Measurements from ENCODE around the gene LGI1. TPM values are rescaled to one million over a fixed set of nuclear protein-coding genes. Genes with fewer than 3 reads are reported as not detected.
A peak's percentile ranks its signal among the peaks of the same experiment; 100 is the strongest.

The LGI1 gene
- total RNA-seq: not detected in 2 replicates
- polyA plus RNA-seq: 0.29 TPM in 1 of 2 replicates, not detected in the other

DNA sequence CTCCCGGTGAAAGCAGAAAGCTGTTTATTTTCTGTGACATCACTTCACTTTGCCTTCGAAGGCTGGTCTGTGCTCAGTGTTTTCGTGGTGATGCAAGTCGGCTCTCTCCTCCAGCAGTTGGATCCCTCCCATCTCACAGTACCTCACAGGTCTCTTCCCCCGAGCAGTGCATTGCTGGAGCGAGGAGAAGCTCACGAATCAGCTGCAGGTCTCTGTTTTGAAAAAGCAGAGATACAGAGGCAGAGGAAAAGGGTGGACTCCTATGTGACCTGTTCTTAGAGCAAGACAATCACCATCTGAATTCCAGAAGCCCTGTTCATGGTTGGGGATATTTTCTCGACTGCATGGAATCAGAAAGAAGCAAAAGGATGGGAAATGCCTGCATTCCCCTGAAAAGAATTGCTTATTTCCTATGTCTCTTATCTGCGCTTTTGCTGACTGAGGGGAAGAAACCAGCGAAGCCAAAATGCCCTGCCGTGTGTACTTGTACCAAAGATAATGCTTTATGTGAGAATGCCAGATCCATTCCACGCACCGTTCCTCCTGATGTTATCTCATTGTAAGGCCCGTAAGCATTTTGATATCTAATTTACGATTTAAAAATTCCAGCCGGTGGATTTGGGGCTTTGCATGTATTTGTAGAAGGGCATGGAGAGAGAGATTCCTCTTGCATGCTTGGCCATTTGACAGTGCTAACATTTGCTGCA is at the start of gene LGI1:
Gene LGI1 (plus strand): TSS at position 136 of the 707 bp plus-strand sequence. CDS start 209 bp downstream, at position 345.
- Histone ChIP-seq H3K27me3 (no peaks in the 10 kb centered on the region), H3K4me1 (ENCODE audit: low read depth) (no peaks in the 10 kb centered on the region), H3K27ac (no peak within 1 kb of the TSS), H3K36me3 (no peaks in the 10 kb centered on the region), H3K4me3 (no peak within 1 kb of the TSS), H3K9me3 (ENCODE audit: low read depth) (no peaks in the 10 kb centered on the region)
- peak in 1 of 2 donors; percentile 32 for DNase-seq (ENCODE audit: low read depth in 1 of 2, low spot score in 1 of 2)
- TF ChIP-seq, protein P1, sequence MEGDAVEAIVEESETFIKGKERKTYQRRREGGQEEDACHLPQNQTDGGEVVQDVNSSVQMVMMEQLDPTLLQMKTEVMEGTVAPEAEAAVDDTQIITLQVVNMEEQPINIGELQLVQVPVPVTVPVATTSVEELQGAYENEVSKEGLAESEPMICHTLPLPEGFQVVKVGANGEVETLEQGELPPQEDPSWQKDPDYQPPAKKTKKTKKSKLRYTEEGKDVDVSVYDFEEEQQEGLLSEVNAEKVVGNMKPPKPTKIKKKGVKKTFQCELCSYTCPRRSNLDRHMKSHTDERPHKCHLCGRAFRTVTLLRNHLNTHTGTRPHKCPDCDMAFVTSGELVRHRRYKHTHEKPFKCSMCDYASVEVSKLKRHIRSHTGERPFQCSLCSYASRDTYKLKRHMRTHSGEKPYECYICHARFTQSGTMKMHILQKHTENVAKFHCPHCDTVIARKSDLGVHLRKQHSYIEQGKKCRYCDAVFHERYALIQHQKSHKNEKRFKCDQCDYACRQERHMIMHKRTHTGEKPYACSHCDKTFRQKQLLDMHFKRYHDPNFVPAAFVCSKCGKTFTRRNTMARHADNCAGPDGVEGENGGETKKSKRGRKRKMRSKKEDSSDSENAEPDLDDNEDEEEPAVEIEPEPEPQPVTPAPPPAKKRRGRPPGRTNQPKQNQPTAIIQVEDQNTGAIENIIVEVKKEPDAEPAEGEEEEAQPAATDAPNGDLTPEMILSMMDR (IDR thresholded peaks at IDR 0.05; ENCODE audit: low read depth, low read length): no peak

DNA sequence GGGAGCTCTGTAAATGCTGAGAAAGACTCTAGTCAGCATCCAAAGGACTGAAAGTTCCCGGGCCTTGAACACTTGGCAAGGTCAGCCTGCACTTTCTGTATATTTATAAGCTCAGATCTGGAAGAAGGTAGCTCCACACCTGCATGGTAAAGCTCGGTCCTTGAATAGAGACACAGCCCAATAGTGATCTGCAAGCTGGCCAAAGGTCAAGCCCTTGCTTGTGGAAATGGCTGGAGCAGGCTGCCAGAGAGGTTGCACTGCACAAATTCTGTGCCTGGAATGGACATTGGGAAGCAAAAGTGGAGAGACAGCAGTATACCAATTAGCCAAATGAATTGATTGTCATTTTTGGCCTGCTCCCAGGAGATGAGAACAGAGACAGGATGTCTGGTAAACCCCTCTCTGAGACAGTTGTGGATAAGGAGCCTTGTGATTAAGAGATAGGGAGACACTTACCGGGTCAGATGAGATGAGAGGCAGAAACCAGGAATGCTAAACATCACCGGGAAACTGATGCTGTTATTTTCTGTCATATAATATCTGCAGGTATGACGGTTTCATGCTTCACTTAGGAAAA is 47.3 kb upstream of the LGI1 start:
- H3K4me3 ChIP-seq: no peak overlapping the region
- peaks cover 6% of the 10 kb centered on the region for H3K4me1 ChIP-seq (ENCODE audit: low read depth)
- no peaks in the 10 kb centered on the region for H3K9me3 ChIP-seq (ENCODE audit: low read depth)
- H3K36me3 ChIP-seq: no peaks in the 10 kb centered on the region
- peak overlapping the region; percentile 1 for H3K27ac ChIP-seq
- H3K27me3 ChIP-seq: no peaks in the 10 kb centered on the region
- DNase-seq (ENCODE audit: low read depth in 1 of 2, low spot score in 1 of 2): no peak
- TF ChIP-seq, protein P1 (IDR thresholded peaks at IDR 0.05; ENCODE audit: low read depth, low read length): no peak

DNA sequence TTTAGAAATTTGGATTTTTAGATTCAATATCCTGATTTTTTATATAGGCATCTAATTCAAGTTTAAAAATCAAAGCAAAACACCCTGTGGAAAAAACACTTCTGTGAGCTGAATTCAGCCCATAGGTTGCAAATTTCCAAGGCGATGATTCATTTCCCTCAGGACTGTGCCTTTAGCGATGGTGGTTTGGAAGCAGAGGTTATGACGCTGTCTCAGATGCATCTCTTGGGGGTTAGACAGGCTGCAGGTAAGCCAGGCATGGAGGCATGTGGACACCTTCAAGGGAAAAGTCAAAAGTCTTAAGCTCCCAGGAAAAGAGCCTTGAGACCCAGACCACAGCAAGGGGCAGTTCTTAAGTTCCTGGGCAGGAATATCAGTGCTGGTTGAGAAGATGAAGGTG is 45.8 kb upstream of the LGI1 start:
- no peaks in the 10 kb centered on the region for H3K9me3 ChIP-seq (ENCODE audit: low read depth)
- H3K4me1 ChIP-seq (ENCODE audit: low read depth): peaks cover 6% of the 10 kb centered on the region
- TF ChIP-seq, protein P1 (IDR thresholded peaks at IDR 0.05; ENCODE audit: low read depth, low read length): no peak
- no peaks in the 10 kb centered on the region for H3K36me3 ChIP-seq
- peak in 1 of 2 donors; percentile 16 for DNase-seq (ENCODE audit: low read depth in 1 of 2, low spot score in 1 of 2)
- H3K27me3 ChIP-seq: no peaks in the 10 kb centered on the region
- H3K27ac ChIP-seq: no peak overlapping the region
- H3K4me3 ChIP-seq: no peak overlapping the region

DNA sequence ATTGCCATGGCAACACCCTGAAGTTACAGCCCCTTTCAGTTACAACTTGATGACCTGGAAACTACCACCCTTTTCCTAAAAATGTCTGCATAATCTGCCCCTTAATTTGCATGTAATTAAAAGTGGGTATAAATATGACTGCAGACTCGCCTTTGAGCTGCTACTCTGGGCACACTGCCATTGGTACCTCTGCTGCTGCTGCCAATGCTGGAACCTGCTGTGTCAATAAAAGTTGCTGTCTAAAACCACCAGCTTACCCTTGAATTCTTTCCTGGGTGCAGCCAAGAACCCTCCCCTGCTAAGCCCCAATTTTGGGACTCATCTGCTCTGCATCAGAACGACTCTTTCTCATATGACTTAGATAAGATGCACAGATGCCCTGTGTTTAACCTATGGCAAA is 45.1 kb upstream of the LGI1 start:
- Histone ChIP-seq H3K27ac (no peak overlapping the region), H3K9me3 (ENCODE audit: low read depth) (no peaks in the 10 kb centered on the region), H3K27me3 (no peaks in the 10 kb centered on the region), H3K4me1 (ENCODE audit: low read depth) (peaks cover 6% of the 10 kb centered on the region), H3K36me3 (no peaks in the 10 kb centered on the region), H3K4me3 (no peak overlapping the region)
- TF ChIP-seq, protein P1 (IDR thresholded peaks at IDR 0.05; ENCODE audit: low read depth, low read length): no peak
- no peak for DNase-seq (ENCODE audit: low read depth in 1 of 2, low spot score in 1 of 2)

DNA sequence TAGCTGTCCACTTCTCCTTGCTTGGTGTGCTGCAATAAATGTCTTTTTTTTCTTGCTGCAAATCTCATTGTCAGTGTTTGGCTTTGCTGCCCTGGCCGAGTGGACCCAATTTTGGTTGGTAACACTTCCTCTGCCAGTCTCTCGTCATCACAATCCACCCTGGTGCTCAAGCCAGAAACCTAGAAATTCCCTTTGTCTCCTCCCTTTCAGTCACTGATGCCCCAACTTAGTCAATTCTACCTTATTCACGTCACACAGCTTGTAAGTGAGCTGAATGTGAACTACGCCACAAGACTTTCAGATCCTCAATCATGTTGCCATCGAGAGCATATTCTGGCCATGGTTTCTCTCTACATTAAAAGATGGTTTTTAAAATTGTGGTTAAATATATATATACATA is 42.4 kb upstream of the LGI1 start:
- Histone ChIP-seq H3K27ac (no peak overlapping the region), H3K4me3 (no peak overlapping the region), H3K36me3 (no peaks in the 10 kb centered on the region), H3K4me1 (ENCODE audit: low read depth) (peaks cover 2% of the 10 kb centered on the region), H3K9me3 (ENCODE audit: low read depth) (no peaks in the 10 kb centered on the region), H3K27me3 (no peaks in the 10 kb centered on the region)
- DNase-seq (ENCODE audit: low read depth in 1 of 2, low spot score in 1 of 2): no peak
- TF ChIP-seq, protein P1 (IDR thresholded peaks at IDR 0.05; ENCODE audit: low read depth, low read length): no peak

Data from cardiac muscle cell (in vitro differentiated cells and primary cell).